HG03558 (cell line): ENCODE results near the gene LYAR.

Experiments
- ATAC-seq: cut with Tn5 transposase; IDR thresholded peaks from one replicate; pipeline ENCODE4 v1.9.1; 2021; ENCODE audit warnings: moderate number of reproducible peaks; ENCODE audit not compliant: unreplicated experiment; ENCODE audit errors: extremely low read depth

LYAR gene

GRCh38 chr4:4317496-4318232, 27.7 kb upstream of the LYAR start:
- no peak for ATAC-seq

DNA sequence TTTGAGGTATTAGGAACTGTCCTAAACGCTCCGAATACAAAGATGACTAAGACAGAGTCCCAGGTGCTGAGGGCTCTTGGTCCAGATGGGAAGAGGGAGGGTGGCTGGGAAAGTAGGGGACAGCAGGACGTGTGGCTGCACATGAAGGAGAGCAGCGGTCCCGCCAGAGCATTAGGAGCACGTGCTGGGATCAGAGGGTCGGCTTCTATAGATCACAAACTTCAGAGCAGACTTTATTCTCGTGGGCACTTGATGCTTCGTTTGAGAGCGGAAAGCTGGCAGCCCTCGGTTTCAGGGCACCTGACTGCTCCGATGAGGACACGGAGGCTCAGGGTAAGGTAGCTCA, 26.2 kb upstream of the LYAR start:
- no peak for ATAC-seq

- ATAC-seq: no peak
These were observed 25.7 kb upstream of the LYAR start for GRCh38 chr4:4315461-4316149.

DNA sequence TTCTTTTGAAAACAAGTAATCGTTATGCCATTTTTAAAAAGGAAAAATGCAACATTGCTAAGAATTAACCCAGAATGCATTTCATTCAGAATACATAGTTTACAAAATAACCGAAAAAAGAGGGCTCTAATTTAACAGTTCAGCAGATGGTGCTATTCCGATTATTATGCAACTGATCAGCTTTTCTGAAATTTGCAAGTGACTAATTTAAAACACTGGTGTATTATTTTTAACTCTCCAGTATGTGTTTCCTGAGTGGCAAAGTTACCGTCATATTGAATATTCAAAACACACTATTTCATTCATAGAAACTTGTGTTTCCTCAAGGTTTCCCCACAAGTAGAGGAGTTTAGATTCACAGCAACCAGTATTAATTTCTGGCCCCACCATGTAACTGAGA, 21.2 kb upstream of the LYAR start:
- ATAC-seq: no peak

DNA sequence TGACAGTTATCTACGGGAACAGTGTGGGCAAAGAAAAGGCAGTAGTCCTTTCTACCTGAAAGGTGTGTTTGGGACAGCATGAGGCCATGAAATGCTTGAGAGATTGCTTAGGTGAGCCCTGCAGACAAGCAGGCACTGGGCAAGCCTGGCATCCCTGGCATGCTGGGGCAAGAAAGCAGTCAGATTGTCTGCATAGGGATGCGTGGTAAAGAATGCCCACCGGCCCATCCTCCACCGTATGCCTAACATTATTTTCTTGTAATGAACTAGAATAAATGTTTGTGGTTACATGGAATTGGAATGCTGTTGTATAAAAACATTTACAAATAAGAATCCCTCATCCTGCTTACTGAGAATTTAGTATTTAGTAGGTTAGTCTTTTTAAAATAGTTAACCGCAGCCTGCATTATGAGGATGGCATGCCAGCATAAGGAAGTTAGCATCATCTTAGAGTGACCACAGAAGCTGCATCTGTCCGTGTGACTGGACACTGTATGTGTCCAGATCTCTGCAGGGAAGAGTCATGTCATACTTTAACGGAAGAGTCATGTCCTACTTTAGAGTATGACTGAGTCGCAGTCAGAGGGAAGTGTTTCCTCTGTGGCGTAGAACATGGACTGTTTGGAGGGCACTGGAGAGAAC, 19.0 kb upstream of the LYAR start:
- no peak for ATAC-seq

DNA sequence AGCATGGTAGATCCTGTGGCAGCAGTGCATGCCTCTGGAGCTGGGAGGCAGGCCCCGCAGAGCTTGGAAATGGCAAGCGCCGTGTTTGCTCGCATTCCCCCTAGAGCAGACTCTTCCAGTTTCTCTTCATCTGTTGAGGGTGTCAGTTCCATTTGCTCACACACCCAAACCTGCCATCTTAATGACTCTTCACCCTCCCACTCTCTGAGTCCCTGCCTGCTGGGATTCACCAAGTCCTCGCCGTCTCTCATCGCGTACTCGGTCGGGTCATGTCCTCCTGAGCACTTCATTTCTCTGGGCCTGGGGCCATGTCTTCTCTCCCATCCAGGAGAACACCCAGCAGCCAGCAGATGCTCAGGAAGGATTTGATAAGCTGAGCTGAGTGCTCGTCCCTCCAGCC, 17.0 kb upstream of the LYAR start:
- ATAC-seq: no peak

- ATAC-seq: no peak
These were observed 12.5 kb upstream of the LYAR start for GRCh38 chr4:4302416-4302815.

DNA sequence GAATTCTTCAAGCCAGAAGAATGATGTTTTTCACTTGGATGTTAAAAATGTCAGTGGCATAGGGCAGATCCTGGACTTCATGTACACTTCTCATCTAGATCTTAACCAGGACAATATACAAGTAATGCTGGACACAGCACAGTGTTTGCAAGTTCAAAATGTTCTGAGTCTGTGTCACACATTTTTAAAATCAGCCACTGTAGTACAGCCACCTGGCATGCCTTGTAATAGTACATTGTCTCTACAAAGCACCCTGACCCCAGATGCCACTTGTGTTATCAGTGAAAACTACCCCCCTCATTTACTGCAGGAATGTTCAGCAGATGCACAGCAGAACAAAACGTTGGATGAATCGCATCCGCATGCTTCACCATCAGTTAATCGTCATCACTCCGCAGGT, 12.0 kb upstream of the LYAR start:
- no peak for ATAC-seq

GRCh38 chr4:4299006-4299405, 9.1 kb upstream of the LYAR start:
- no peak for ATAC-seq

- no peak for ATAC-seq
These were observed 6.4 kb upstream of the LYAR start for GRCh38 chr4:4296283-4296846.

- ATAC-seq: no peak
These were observed 3.3 kb upstream of the LYAR start for GRCh38 chr4:4293279-4293678.

DNA sequence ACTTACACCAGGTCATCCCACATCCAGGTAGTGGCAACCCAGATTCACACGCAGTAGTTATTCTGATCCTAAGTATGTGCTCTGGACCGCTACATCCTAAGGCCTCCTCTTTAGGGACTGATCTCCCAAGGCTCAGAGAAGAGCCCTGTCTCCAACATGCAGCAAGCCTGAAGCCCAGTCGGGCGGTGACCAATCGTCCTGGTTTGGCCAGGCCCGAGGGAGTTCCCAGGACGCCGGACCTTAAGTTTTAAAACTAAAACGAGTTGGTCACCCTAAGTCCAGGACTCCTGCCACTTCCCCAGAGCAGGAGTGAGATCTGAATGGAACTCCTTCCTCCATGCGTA, 385 bp downstream of the LYAR start:
- ATAC-seq: no peak

DNA sequence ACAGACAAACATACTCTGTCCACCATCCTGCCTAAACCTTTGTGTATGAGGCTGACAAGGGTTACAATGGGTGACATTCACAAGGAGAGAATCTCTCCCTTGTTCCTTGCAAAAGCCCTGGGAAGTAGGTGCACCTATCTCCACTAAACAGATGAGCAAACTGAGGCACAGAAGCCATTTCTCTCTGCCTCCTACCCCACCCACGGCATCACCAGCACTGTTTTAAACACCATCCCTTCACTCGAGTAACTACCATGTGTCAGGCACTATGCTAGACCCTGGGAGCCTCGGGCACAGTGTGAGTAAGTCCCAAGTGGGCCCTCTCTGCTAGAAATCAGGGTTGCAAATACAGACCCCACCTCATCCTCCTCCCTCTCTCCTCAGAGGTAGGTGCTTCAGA, 899 bp downstream of the LYAR start:
- no peak for ATAC-seq

GRCh38 chr4:4288098-4288497, 1.9 kb downstream of the LYAR start:
- ATAC-seq: no peak

DNA sequence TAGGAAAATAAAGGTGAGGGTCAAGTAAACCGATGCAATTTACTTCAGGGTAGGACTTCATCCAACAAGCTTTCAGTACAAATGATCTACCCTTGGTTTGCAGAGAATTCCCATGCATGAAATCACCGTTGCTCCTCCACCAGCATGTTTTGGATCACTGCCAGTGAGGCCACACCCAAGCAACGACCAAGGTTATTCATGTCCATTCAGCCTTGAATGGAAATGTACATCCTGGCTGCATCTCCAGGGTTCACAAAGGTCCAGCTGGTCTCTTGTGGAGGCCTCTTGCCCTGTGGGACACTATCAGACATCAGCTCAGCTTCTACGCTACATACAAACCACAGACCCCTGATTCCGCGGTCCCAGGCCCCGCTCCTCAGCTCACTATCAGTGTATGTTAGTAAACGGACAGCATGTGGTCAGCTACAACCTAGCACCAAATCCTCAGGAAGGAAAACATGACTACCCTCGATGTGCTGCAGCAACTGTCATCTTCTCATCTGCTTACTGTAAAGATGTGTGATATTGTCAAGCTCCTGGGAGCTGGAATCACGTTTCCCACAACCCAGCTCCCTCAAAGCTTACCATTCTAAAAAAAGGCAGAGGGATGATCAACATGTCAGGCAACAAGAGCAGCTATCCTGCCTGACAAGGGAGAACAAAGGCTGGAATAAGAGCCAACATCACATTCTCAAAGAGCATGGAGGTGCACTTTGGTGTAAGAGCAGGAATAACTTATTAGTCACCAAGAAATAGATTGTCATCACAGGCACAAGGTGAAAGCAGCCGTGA, 4.9 kb downstream of the LYAR start:
- ATAC-seq: no peak

GRCh38 chr4:4281787-4282186, 8.2 kb downstream of the LYAR start:
- ATAC-seq: no peak

DNA sequence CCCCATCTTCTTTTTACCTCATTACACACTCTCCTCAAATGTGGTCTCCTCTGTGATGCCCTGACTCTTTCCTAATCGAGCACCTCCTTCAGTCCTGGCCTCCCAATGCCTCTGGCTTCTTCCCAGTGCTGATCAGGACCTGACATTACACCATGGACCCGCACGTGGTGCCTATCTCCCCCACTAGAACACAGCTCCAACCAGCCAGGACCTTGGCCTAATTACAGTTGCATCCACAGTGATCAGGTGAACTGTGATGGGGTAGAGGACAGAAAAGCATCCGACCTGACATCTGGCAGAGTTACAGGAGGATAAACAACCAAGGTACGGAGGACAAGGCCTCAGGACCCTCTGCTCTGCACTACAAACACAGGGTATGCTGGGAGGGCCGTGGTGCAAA, 12.4 kb downstream of the LYAR start:
- no peak for ATAC-seq

GRCh38 chr4:4274226-4274625, 15.7 kb downstream of the LYAR start:
- no peak for ATAC-seq

DNA sequence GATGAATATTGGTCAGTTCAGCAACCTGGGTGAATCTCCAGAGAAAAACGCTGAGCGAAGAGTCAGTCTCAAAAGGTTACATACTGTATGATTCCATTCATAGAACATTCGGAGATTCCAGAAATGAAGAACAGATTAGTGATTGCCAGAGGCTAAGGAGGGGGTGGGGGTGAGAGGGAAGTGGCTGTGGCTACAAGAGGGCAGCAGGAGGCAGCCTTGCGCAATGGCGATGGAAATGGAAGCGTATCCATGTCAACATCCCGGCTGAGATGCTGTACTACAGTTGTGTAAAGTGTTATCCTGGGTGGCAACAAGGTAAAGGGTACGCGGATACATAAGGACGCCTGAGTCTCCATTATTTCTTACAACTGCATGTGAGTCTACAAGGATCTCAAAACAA, 18.0 kb downstream of the LYAR start:
- ATAC-seq: no peak

DNA sequence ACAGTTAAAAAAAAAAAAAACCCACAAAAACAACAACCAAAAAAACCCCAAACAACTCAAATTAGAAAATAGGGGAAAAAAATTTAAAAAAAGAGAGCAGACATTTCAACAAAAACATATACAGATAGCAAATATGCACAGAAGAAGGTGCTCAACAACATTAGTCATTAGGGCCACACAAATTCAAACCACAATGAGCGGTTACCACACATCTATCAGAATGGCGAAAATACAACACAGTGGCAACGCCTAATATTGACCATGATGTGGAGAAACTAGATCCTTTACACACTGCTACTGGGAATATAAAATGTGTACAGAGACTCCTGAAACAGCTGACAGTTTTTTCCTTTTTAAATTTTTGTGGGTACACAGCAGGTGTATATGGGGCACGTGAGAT, 19.4 kb downstream of the LYAR start:
- ATAC-seq: no peak

DNA sequence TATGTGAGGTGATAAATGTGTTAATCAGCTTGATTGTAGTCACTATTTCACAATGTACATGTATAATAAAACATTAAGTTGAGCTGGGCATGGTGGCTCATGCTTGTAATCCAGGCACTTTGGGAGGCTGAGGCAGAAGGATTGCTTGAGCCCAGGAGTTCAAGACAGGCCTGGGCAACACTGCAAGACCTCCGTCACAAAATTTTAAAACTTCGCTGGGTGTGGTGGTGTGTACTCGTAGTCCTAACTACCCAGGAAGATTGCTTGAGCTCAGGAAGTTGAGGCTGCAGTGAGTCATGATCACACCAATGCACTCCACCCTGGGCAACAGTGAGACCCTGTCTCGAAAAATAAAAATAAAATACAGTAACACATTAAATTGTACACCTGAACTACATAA, 20.1 kb downstream of the LYAR start:
- no peak for ATAC-seq
